Stimulated activated CD4-positive, alpha-beta T cell treated with anti-CD3 and anti-CD28 coated beads, Interleukin-12 subunit alpha, Interleukin-12 subunit beta, amount 100 ng/mL, for 4 hours (primary cell): ENCODE data around the gene OSBPL5.

ENCODE experiments used
- DNase-seq: peaks from one replicate; pipeline ENCODE4 v3.0.0-alpha.2; 2020

Gene OSBPL5

GRCh38 chr11:3148255-3148989 lies 16.7 kb downstream of the OSBPL5 start:
- DNase-seq, result no peak

GRCh38 chr11:3147626-3148025 lies 17.5 kb downstream of the OSBPL5 start:
- DNase-seq, result no peak

GRCh38 chr11:3147257-3147619 lies 17.9 kb downstream of the OSBPL5 start:
- no peak for DNase-seq

DNA sequence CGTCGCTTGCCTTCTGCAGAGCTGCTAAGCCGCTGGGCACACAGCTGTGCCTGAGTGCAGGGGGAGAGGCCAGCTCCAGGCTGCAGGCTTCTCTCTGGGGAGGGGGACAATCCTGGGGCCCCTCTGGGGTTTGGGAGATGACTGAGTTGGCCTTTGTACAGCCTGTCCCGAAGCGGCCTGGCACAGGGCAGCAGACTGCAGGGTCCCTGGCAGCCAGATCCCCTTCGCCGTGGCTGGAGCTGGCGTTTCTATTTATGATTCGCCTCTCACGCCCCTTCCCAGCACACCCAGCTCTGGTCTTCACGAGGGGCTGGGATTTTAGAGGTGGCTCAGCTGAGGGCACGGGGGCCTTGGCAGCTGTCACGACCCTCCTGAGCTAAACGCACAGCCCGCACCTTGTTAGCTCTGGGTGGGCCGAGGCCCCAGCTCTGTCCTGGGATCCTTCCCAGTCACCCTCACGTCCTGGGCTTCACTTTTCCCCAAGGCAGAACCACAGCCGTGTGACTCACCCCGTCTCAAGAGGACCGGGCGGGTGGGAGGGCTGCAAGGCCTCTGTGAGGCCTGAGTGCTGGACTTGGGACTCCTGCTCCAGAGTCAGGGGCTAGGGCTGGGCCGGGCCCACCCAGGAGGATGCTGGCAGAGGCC lies 18.4 kb downstream of the OSBPL5 start:
- DNase-seq, result no peak

- no peak for DNase-seq
Measured at GRCh38 chr11:3145206-3145520, 19.9 kb downstream of the OSBPL5 start.

DNA sequence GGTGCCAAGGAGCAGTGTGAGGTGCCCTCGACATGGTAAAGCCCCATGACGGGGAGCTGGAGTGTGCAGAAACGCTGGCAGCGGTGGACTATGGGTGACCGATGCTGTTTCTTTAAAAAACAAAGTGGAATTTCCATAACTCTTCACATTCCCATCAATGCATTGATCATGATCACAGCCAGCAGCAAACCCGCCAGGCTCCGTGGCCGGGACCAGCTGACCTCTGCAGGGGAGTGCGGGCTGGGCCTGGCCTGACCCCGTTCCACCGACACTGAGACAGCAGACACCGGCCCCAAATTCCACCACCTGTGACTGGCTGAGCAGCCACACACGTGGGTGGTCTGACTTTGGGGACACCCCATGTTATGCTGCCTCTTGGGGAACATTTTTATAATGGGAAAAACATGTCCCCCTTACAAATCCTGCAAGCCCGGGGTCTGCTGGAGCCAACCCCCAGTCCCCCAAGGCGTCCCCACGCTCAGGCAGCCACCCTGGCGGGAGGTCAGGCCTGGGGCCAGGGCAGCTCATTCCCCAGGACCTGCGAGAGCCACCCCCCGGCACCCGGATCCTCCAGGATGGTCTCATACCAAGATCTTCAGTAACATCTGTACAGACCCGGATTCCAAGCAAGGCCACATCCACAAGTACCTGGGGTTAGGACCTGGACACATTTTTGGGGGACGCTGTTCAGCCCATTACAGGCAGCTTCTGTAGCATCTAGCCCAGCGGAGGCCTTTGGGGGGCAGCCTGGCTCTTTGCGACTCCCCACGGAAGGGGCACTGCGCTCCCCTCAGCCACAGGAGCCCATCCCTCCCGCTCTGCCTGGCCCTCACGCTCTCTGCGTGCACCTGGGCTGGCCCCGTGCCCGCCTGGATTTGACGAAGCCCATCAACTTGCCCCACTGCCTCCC lies 20.6 kb downstream of the OSBPL5 start:
- no peak for DNase-seq

DNA sequence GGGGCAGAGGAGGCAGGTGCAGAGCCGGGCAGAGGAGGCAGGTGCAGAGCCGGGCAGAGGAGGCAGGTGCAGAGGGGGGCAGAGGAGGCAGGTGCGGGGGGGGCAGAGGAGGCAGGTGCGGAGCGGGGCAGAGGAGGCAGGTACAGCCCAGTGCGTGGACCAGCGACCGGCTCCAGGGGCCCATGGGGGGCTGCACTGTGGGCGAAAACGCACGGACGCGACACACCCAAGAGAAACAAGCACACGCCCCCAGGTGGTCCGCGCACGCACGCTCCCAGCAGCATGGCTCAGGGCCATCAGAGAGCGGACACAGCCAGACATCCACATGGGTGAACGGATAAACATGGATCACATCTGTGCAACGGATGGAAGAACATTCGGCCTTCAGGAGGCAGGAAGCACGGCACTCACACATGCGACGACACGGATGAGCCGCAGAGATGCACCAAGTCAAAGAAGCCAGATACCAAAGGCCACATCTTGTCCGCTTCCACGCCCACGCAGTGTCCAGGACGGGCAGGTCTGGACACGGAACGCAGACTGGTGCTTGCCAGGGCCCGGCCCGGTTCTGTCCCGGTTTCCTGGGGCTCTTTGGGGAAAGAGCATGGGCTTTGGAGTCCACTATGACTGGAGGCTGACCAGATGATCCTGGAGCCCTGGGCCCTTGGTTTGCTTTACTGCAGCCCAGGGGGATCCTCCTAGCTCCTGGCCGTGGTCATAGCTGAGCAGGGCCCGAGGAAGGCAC lies 21.8 kb downstream of the OSBPL5 start:
- no peak for DNase-seq

- no peak for DNase-seq
Measured at GRCh38 chr11:3140291-3140603, 24.9 kb downstream of the OSBPL5 start.

DNA sequence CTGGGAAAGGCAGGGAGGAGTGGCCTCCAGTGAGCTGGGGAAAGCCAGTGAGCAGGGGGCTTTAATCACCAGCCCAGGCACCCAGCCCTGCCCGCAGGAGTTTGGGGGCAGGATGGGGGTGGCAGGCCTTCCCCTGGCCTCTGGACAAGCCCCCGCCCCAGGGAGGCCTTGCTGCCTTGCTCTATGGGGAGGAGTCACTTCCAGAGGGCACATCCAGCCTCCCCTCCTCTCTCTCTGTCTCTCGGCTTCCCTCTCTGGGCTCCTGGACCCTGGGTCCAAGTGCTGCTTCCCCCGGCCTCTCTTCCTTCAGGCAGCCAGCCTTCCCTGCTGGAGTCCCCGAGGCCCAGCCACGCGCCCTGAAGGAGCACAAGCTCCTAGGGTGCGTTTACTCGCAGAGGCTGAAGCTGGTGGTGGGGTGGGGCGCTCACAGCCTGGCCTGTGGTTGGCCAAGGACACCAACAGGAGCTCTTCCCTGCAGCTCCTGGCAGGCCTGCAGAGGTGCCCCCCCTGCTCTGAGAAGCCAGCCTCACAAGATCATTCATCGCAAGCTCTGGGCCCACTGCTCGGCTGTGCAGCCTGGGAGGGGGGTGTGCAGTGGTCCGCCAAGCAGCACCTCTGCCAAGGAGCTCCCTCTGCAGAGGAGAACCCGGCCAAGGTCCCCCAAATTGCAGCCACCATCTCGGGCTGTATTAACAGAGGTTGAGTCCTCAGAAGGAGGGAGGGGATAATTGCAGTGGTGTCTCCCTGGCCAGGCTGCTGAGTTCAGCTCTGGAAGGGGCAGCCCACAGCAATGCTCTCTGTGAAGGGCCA lies 25.4 kb downstream of the OSBPL5 start:
- no peak for DNase-seq

- DNase-seq, result no peak
Measured at GRCh38 chr11:3139086-3139440, 26.0 kb downstream of the OSBPL5 start.

DNA sequence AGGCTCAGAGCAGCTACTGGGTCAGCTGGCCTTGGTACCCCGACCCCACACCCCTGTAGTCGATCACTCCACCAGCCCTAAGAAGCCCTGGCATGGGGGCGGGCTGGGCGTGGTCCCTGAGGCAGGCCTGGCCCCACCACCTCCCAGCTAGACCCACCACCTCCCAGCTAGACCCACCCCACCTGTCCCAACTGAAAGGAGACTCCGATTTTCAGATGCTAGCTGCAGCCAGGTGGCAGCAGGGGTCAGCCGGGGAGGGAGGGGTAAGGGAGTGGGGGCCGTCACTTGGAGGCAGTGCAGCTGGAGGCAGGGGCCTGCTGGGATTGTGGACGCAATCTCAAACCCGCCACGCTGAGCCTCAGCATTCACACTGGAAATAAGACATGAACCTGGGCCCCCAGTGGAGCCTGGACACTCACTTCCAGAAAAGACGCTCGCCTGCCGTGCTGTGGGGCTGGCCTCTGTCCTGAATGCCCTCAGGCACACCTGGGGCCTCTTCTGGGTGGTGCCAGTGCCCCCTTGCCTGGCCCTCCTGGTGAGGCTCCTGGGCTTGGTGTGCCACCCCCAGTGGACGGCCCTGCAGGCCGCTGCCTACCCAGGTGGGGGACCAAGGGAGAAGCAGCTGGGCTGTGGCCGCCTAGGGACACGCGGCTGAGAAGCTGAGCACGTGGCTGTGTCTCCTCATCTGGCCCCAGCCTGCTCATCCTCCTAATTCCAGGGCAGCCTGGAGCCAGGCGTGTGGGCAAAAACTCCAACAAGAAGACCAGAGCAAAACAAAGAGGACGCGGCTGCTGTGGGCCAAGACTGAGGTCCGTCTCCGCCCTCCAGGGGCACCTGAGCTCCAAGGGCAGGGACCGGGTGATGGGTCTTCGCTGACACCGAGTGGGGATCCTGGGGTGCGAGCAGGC lies 26.7 kb downstream of the OSBPL5 start:
- DNase-seq, result no peak

GRCh38 chr11:3137486-3138177 lies 27.5 kb downstream of the OSBPL5 start:
- DNase-seq, result no peak

DNA sequence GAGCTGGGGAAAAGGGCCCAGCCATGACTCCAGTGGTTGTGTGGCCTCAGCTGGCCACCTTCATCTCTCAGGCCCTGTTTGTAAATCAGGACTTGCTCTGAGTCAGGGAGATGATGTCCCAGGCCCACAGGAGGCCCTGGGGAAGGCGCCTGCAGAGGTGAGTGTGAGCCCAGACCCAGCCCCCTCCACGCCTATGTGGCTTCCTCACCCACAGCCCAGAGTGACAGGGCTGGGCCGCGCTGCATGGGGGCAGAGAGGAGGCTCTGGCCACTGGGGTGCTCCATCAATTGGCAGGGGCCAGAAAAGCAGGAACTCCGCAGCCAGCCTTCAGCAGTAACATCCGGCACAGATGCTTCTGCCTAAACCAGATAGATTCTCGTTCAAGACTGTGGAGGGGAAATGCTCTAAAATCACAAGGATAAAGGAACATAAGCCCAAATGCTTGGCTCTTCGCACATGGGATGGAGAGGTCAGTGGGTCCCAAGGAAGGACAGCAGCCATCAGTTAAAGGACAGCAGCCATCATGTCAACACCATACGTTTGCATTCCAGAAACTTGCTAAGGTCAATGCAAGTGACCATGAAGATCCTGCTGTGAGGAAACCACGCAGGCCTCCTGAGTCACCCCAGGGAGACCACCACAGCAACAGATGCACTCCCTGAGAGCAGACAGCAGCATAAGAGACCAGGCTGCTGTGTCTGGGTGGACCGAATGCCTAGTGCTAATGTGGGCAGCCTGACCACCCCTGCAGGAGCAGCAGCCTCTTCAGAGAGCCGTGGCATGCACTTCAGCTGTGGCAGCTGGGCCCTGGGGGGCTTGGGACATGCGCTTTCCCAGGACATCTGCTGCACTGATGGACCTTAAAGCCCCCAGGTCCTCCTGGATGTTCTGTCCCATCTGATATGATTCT lies 28.3 kb downstream of the OSBPL5 start:
- DNase-seq, result no peak

GRCh38 chr11:3135481-3136440 lies 29.3 kb downstream of the OSBPL5 start:
- no peak for DNase-seq

GRCh38 chr11:3134651-3135480 lies 30.2 kb downstream of the OSBPL5 start:
- DNase-seq, result no peak

- DNase-seq, result no peak
Measured at GRCh38 chr11:3134218-3134621, 30.9 kb downstream of the OSBPL5 start.
